Neural cell (in vitro differentiated cells): ENCODE data around the gene DNAJC16. TPM values are rescaled to one million over a fixed set of nuclear protein-coding genes. Genes with fewer than 3 reads are reported as not detected.
"Not testable (repeated sequence)": the region's sequence is repeated elsewhere in the genome, so short reads cannot be mapped to it uniquely, and the experiment has no call there.

Experiments used
- H2AFZ ChIP-seq: fragments of 200-600, 300-800 bp; sonication (generic), shearing (Covaris generic); 2 replicates; pipeline ENCODE4 v1.6.0; 2014; ENCODE audit warnings: low read depth, mild to moderate bottlenecking, antibody characterized with exemption, low read length, moderate library complexity
- H3F3A ChIP-seq: fragments of 200-600 bp; shearing (Covaris generic); 2 replicates; pipeline ENCODE4 v1.6.1; 2016; ENCODE audit warnings: mild to moderate bottlenecking, moderate library complexity, mixed read lengths, antibody characterized with exemption, low read length; ENCODE audit not compliant: insufficient read depth, poor library complexity, severe bottlenecking
- H3K27ac ChIP-seq: fragments of 200-600, 300-800 bp; sonication (generic), shearing (Covaris generic); 2 replicates; pipeline ENCODE4 v1.5.1; 2014; ENCODE audit warnings: mild to moderate bottlenecking, low read length, moderate library complexity
- H3K27me3 ChIP-seq: fragments of 300-800, 200-600 bp; sonication (generic), shearing (Covaris generic); 2 replicates; pipeline ENCODE4 v1.6.0; 2014; ENCODE audit warnings: mild to moderate bottlenecking, low read depth, low read length, moderate library complexity; ENCODE audit not compliant: insufficient read depth
- H3K36me3 ChIP-seq: fragments of 300-800, 200-600 bp; sonication (generic), shearing (Covaris generic); 2 replicates; pipeline ENCODE4 v1.5.1; 2014; ENCODE audit warnings: mild to moderate bottlenecking, antibody characterized with exemption, low read length, moderate library complexity; ENCODE audit not compliant: insufficient read depth
- H3K4me2 ChIP-seq: fragments of 300-800, 200-600 bp; sonication (generic), shearing (Covaris generic); 2 replicates; pipeline ENCODE4 v1.6.0; 2014; ENCODE audit warnings: mild to moderate bottlenecking, low read length
- H3K4me3 ChIP-seq: fragments of 300-800, 200-600 bp; sonication (generic), shearing (Covaris generic); 2 replicates; pipeline ENCODE4 v1.5.1; 2014; ENCODE audit warnings: mild to moderate bottlenecking, low read length, moderate library complexity
- H3K79me2 ChIP-seq: fragments of 200-600 bp; shearing (Covaris generic); replicated peaks from 2 replicates; pipeline ENCODE4 v1.6.0; 2014; ENCODE audit warnings: mild to moderate bottlenecking, low read length, moderate library complexity; ENCODE audit not compliant: insufficient read depth
- H3K9ac ChIP-seq: fragments of 300-800, 200-600 bp; sonication (generic), shearing (Covaris generic); 2 replicates; pipeline ENCODE4 v1.6.1; 2016; ENCODE audit warnings: mild to moderate bottlenecking, low read length, mixed read lengths
- H3K9me2 ChIP-seq: fragments of 200-600 bp; shearing (Covaris generic); 2 replicates; pipeline ENCODE4 v1.6.1; 2016; ENCODE audit warnings: mild to moderate bottlenecking, low read length, mixed read lengths; ENCODE audit not compliant: insufficient read depth
- H3K9me3 ChIP-seq: fragments of 200-600, 300-800 bp; sonication (generic), shearing (Covaris generic); 2 replicates; pipeline ENCODE4 v1.6.1; 2016; ENCODE audit warnings: mild to moderate bottlenecking, mixed run types, low read length, moderate library complexity, mixed read lengths
- H4K20me1 ChIP-seq: fragments of 200-600 bp; shearing (Covaris generic); 2 replicates; pipeline ENCODE4 v1.6.1; 2016; ENCODE audit warnings: mild to moderate bottlenecking, mixed run types; ENCODE audit not compliant: insufficient read depth
- EP300 ChIP-seq: fragments of 450-650 bp; conservative IDR thresholded peaks from 2 replicates; pipeline ENCODE4 v1.6.1; 2014; ENCODE audit warnings: antibody characterized with exemption, mild to moderate bottlenecking, moderate library complexity; ENCODE audit not compliant: poor library complexity, severe bottlenecking
- EZH2 ChIP-seq: fragments of 200-600, 300-800 bp; shearing (Covaris generic), sonication (generic); IDR thresholded peaks from 2 replicates; pipeline ENCODE4 v1.6.1; 2014; ENCODE audit warnings: antibody characterized with exemption, low read length, borderline replicate concordance, mild to moderate bottlenecking; ENCODE audit not compliant: insufficient read depth, poor library complexity, severe bottlenecking
- MXI1 ChIP-seq: fragments of 450-650 bp; conservative IDR thresholded peaks from 2 replicates; pipeline ENCODE4 v1.6.1; 2014; ENCODE audit warnings: antibody characterized with exemption, mild to moderate bottlenecking; ENCODE audit not compliant: poor library complexity, severe bottlenecking
- POLR2AphosphoS5 ChIP-seq: IDR thresholded peaks from 2 replicates; pipeline ENCODE4 v1.6.1; 2012
- RAD21 ChIP-seq: fragments of 450-650 bp; conservative IDR thresholded peaks from 2 replicates; pipeline ENCODE4 v1.6.1; 2014; ENCODE audit warnings: antibody characterized with exemption, mild to moderate bottlenecking, moderate library complexity
- SMC3 ChIP-seq: fragments of 450-650 bp; conservative IDR thresholded peaks from 2 replicates; pipeline ENCODE4 v1.6.1; 2014; ENCODE audit warnings: antibody characterized with exemption, mild to moderate bottlenecking, moderate library complexity; ENCODE audit not compliant: poor library complexity
- TAF1 ChIP-seq: IDR thresholded peaks from 2 replicates; pipeline ENCODE4 v1.6.1; 2012; ENCODE audit warnings: low read depth
- polyA plus RNA-seq: library from polyadenylated mRNA; depleted of rRNA; stranded (reverse); fragments of >200 nt; gene quantifications from 2 replicates; pipeline ENCODE4 v1.2.3, GENCODE V29; 2014
- TF ChIP-seq, protein P1 (sequence below): IDR thresholded peaks from 2 replicates; pipeline ENCODE4 v1.6.1; 2012; ENCODE audit warnings: borderline replicate concordance
- TF ChIP-seq, protein P2 (sequence below): fragments of 450-650 bp; IDR thresholded peaks from 2 replicates; pipeline ENCODE4 v1.5.1; 2014; ENCODE audit warnings: antibody characterized with exemption, mild to moderate bottlenecking, moderate library complexity; ENCODE audit not compliant: poor library complexity, severe bottlenecking

DNAJC16 gene
- polyA plus RNA-seq, 1 donor from 2014 or later: 10.9 TPM

DNA sequence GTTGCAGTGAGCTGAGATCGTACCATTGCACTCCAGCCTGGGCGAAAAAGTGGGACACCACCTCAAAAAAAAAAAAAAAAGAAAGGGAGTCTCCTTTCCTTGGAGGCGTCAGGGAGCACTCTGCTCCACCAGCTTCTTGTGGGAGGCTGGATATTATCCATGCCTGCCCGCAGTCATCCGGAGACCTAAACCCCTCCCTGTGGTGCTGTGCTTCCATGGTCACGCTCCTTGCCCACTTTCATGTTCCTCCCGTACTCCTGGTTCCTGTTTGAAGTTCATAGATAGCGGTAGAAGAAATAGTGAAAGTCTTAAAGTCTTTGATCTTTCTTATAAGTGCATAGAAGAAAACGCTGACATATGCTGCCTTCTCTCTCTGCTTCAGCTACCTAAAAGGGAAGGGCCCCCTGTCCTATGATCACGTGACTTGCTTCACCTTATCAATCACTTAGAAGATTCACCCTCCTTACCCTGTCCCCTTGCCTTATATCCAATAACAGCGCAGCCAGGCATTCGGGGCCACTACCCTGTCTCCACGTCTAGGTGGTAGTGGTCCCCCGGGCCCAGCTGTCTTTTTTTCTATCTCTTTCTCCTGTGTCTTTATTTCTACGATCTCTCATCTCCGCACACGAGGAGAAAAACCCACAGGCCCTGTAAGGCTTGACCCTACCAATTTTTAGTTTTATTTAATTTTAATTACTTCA lies 5.3 kb upstream of the DNAJC16 start:
- not testable (repeated sequence) for H2AFZ ChIP-seq, H3K9me2 ChIP-seq, H3K9ac ChIP-seq, H3K27me3 ChIP-seq, H4K20me1 ChIP-seq, H3K9me3 ChIP-seq, H3K4me2 ChIP-seq, H3K36me3 ChIP-seq, H3F3A ChIP-seq, H3K27ac ChIP-seq, H3K4me3 ChIP-seq
- H3K79me2 ChIP-seq: peaks cover 12% of the 10 kb centered on the region

DNA sequence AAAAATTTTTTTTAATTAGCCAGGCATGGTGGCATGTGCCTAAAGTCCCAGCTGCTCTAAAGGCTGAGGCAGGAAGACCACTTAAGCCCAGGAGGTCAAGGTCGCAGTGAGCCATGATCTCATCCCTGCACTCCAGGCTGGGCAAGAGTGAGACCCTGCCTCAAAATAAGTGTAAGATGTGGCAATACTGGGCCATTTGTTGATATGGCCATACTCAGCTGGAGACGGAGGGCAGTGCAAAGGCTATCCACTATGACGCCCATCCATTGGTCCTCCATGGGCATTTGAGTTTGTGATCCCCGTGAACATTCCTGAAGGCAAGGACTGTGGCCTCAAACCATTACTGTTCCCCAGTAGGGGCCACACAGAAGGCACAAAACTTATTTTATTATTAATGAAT lies 4.1 kb upstream of the DNAJC16 start:
- H3K9ac ChIP-seq: no peak overlapping the region
- no peaks in the 10 kb centered on the region for H3K9me3 ChIP-seq
- H3K27ac ChIP-seq: no peak overlapping the region
- H3F3A ChIP-seq: peaks cover 11% of the 10 kb centered on the region
- H3K27me3 ChIP-seq: no peaks in the 10 kb centered on the region
- H3K79me2 ChIP-seq: peaks cover 13% of the 10 kb centered on the region
- no peaks in the 10 kb centered on the region for H4K20me1 ChIP-seq
- no peaks in the 10 kb centered on the region for H3K9me2 ChIP-seq
- peak overlapping the region; percentile 92 for H3K4me2 ChIP-seq
- TF ChIP-seq RAD21 (no peak), EP300 (no peak), TAF1 (no peak), POLR2AphosphoS5 (no peak), SMC3 (no peak), MXI1 (no peak), EZH2 (no peak)
- TF ChIP-seq, protein P1, sequence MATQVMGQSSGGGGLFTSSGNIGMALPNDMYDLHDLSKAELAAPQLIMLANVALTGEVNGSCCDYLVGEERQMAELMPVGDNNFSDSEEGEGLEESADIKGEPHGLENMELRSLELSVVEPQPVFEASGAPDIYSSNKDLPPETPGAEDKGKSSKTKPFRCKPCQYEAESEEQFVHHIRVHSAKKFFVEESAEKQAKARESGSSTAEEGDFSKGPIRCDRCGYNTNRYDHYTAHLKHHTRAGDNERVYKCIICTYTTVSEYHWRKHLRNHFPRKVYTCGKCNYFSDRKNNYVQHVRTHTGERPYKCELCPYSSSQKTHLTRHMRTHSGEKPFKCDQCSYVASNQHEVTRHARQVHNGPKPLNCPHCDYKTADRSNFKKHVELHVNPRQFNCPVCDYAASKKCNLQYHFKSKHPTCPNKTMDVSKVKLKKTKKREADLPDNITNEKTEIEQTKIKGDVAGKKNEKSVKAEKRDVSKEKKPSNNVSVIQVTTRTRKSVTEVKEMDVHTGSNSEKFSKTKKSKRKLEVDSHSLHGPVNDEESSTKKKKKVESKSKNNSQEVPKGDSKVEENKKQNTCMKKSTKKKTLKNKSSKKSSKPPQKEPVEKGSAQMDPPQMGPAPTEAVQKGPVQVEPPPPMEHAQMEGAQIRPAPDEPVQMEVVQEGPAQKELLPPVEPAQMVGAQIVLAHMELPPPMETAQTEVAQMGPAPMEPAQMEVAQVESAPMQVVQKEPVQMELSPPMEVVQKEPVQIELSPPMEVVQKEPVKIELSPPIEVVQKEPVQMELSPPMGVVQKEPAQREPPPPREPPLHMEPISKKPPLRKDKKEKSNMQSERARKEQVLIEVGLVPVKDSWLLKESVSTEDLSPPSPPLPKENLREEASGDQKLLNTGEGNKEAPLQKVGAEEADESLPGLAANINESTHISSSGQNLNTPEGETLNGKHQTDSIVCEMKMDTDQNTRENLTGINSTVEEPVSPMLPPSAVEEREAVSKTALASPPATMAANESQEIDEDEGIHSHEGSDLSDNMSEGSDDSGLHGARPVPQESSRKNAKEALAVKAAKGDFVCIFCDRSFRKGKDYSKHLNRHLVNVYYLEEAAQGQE: no peak
- TF ChIP-seq, protein P2, sequence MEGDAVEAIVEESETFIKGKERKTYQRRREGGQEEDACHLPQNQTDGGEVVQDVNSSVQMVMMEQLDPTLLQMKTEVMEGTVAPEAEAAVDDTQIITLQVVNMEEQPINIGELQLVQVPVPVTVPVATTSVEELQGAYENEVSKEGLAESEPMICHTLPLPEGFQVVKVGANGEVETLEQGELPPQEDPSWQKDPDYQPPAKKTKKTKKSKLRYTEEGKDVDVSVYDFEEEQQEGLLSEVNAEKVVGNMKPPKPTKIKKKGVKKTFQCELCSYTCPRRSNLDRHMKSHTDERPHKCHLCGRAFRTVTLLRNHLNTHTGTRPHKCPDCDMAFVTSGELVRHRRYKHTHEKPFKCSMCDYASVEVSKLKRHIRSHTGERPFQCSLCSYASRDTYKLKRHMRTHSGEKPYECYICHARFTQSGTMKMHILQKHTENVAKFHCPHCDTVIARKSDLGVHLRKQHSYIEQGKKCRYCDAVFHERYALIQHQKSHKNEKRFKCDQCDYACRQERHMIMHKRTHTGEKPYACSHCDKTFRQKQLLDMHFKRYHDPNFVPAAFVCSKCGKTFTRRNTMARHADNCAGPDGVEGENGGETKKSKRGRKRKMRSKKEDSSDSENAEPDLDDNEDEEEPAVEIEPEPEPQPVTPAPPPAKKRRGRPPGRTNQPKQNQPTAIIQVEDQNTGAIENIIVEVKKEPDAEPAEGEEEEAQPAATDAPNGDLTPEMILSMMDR: no peak
- no peaks in the 10 kb centered on the region for H3K36me3 ChIP-seq
- H2AFZ ChIP-seq: no peak overlapping the region
- H3K4me3 ChIP-seq: peak overlapping the region; percentile 95
